Hematopoietic multipotent progenitor cell treated with erythropoietin and hydrocortisone succinate and interleukin-3 and kit ligand, for 15 days (in vitro differentiated cells): ENCODE data around the gene GYPE.
"Not testable (repeated sequence)": the region's sequence is repeated elsewhere in the genome, so short reads cannot be mapped to it uniquely, and the experiment has no call there.

ENCODE experiments used
- DNase-seq: peaks from one replicate; pipeline ENCODE4 v3.0.0-alpha.2; 2015; ENCODE audit warnings: low spot score

GYPE gene

GRCh38 chr4:143869925-143870324, 35.4 kb downstream of the GYPE start:
- not testable (repeated sequence) for DNase-seq

GRCh38 chr4:143862716-143863115, 42.6 kb downstream of the GYPE start:
- not testable (repeated sequence) for DNase-seq

- no peak for DNase-seq
Observed at GRCh38 chr4:143858456-143858855, 46.9 kb downstream of the GYPE start.

DNA sequence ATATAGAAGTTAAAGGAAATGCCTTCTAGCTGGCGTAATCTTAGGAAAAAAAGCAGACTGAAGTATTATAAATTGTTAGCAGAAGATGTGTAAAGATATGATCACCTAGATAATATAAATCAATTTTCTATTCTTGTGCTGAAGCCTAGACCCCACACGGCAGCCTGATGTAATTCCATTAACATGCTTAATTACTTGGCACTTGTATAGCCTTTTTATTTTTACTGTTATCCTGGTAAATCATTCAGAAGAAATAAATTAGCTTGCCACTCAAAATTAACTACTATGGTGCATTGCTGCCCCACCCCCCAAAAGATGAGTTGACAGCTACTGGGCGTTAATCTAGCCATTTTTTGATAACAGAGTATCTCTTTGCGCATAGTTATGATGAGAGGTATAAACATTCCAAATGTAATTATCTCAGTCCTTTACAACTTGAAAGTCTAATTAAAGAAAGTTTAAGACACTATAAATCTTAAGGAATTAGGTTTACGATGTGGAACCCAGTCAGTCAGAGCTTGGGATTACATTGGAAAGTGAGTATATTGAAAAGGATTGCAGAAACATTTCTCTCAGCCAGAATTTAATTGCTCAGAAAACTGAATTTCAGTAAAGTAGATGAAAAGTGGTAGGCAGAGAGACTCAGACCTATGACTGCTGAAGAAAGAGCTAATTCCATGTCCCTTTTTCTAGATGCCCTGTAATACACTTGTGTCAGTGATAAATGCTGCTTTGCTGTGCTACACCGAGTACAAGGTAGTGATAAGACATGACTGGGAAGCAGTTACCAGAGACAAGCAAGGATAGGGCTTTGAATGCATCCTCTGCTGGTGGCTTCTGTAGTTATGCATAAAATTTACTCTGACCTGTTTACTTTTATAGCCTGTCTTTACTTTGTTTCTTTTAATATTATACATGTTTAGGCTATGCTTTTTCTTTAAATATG, 47.7 kb downstream of the GYPE start:
- peak; percentile 53 for DNase-seq

GRCh38 chr4:143856017-143856557, 49.3 kb downstream of the GYPE start:
- DNase-seq = not testable (repeated sequence)

- DNase-seq = not testable (repeated sequence)
Observed at GRCh38 chr4:143854645-143855044, 50.7 kb downstream of the GYPE start.

GRCh38 chr4:143849296-143849695, 56.1 kb downstream of the GYPE start:
- not testable (repeated sequence) for DNase-seq

DNA sequence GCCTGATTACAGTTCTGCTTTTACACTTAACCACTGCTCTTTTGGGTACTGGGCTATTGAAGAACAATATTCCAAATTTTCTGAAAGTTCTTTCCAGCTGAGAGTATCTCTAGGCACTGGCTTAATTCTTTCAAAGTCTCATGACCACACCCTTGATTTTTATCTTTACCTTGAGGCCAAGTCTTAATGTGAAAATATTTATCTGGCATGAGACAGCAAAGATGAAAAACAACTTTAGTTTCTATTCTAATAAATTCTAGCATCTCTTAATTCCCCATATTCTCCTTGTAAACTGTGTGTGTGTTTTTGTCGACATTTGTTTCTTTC, 61.9 kb downstream of the GYPE start:
- DNase-seq = peak; percentile 34

- DNase-seq = not testable (repeated sequence)
Observed at GRCh38 chr4:143842624-143843505, 62.5 kb downstream of the GYPE start.

DNA sequence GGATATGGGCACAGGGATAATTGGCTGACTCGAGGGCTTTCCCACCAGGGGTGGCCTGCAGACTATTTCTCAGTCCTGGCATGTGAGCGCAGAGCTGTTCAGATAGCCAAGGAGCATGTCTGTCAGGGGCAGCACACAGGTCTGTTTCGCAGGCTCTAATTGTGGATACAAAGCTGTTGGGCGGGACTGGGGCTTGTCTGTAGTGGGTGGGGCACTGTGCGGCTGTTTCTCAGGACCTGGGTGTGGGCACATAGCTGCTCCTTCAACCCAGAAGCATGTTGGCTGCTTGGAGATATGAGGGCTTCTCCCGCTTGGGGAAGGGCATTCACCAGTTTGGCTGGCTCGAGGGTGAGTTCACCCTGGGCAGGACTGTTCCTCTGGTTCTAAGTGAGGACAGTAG, 65.9 kb downstream of the GYPE start:
- peak; percentile 63 for DNase-seq

GRCh38 chr4:143834196-143834595, 71.2 kb downstream of the GYPE start:
- not testable (repeated sequence) for DNase-seq

GRCh38 chr4:143833676-143834075, 71.7 kb downstream of the GYPE start:
- DNase-seq = not testable (repeated sequence)

- not testable (repeated sequence) for DNase-seq
Observed at GRCh38 chr4:143830576-143830975, 74.8 kb downstream of the GYPE start.

DNA sequence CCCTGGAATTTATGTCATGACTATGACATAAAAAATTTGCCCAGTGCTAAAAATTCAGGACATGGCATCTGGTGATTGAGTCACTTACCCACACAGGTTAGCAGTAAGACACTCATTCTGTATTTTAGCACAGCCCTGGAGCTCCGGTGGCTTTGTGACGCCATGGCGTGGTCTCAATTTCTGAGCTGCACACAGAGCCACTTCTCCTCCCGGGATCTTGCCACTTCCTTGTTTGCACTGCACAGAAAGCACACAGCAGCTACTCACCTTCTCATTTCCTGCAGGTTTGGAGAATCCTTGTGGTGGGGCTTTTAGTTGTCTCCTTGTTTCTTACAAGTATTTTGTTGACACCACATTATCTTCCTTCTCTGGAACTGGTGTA, 76.1 kb downstream of the GYPE start:
- DNase-seq = not testable (repeated sequence)
